Subcutaneous abdominal adipose tissue (tissue), 5 donors: ENCODE results near the gene DNAH14.
"Not testable (repeated sequence)": the region's sequence is repeated elsewhere in the genome, so short reads cannot be mapped to it uniquely, and the experiment has no call there.

Experiments used
- H3K27ac ChIP-seq: one replicate; pipeline ENCODE4 v1.7.0; 2013; ENCODE audit warnings: low read depth, mild to moderate bottlenecking, inconsistent platforms, low read length, moderate library complexity
- H3K27me3 ChIP-seq, 5 donors: one replicate each; pipeline ENCODE4 v1.7.0; 2013; ENCODE audit warnings: low read length in 5 of 5, inconsistent platforms in 1 of 5; ENCODE audit not compliant: control insufficient read depth in 5 of 5, insufficient read depth in 4 of 5
- H3K36me3 ChIP-seq, 5 donors: one replicate each; pipeline ENCODE4 v1.7.0; 2013; ENCODE audit warnings: low read length in 5 of 5; ENCODE audit not compliant: control insufficient read depth in 5 of 5, insufficient read depth in 5 of 5
- H3K4me1 ChIP-seq, 5 donors: one replicate each; pipeline ENCODE4 v1.7.0; 2013; ENCODE audit warnings: low read length in 5 of 5, mild to moderate bottlenecking in 3 of 5, moderate library complexity in 1 of 5; ENCODE audit not compliant: control insufficient read depth in 5 of 5, insufficient read depth in 5 of 5
- H3K4me3 ChIP-seq, 5 donors: one replicate each; pipeline ENCODE4 v1.7.0; 2013; ENCODE audit warnings: low read length in 5 of 5, low read depth in 1 of 5
- H3K9ac ChIP-seq, 5 donors: one replicate each; pipeline ENCODE4 v1.7.0; 2013; ENCODE audit warnings: low read length in 5 of 5, mild to moderate bottlenecking in 4 of 5, moderate library complexity in 3 of 5
- H3K9me3 ChIP-seq, 5 donors: one replicate each; pipeline ENCODE4 v1.7.0; 2013; ENCODE audit warnings: low read length in 5 of 5; ENCODE audit not compliant: control insufficient read depth in 5 of 5
- donor health status: healthy.
- donor health status: healthy.
- donor health status: healthy.
- donor health status: healthy.
- donor health status: healthy.

The DNAH14 gene

GRCh38 chr1:225257081-225257480 is 327.6 kb downstream of the DNAH14 start:
- Histone ChIP-seq H3K9ac (no peak overlapping the region), H3K4me3 (no peak overlapping the region), H3K27me3 (no peaks in the 10 kb centered on the region), H3K4me1 (no peaks in the 10 kb centered on the region), H3K36me3 (no peaks in the 10 kb centered on the region), H3K27ac (no peak overlapping the region), H3K9me3 (peaks cover 0 to 12% (median 3%) of the 10 kb centered on the region in 5 donors)

- Histone ChIP-seq H3K9ac (no peak overlapping the region), H3K36me3 (no peaks in the 10 kb centered on the region), H3K27ac (no peak overlapping the region), H3K27me3 (no peaks in the 10 kb centered on the region), H3K9me3 (peaks cover 0 to 12% (median 3%) of the 10 kb centered on the region in 5 donors), H3K4me1 (no peaks in the 10 kb centered on the region), H3K4me3 (no peak overlapping the region)
Measured at GRCh38 chr1:225258811-225259210, 329.3 kb downstream of the DNAH14 start.

- no peaks in the 10 kb centered on the region for H3K4me1 ChIP-seq
- H3K27me3 ChIP-seq = no peaks in the 10 kb centered on the region
- peaks cover 0 to 12% (median 3%) of the 10 kb centered on the region in 5 donors for H3K9me3 ChIP-seq
- no peak overlapping the region for H3K4me3 ChIP-seq
- no peaks in the 10 kb centered on the region for H3K36me3 ChIP-seq
- H3K9ac ChIP-seq = no peak overlapping the region
- no peak overlapping the region for H3K27ac ChIP-seq
Measured at GRCh38 chr1:225259542-225259941, 330.1 kb downstream of the DNAH14 start.

- Histone ChIP-seq H3K9me3 (peaks cover 0 to 12% (median 3%) of the 10 kb centered on the region in 5 donors), H3K4me1 (no peaks in the 10 kb centered on the region), H3K27ac (no peak overlapping the region), H3K36me3 (no peaks in the 10 kb centered on the region), H3K9ac (no peak overlapping the region), H3K4me3 (no peak overlapping the region), H3K27me3 (no peaks in the 10 kb centered on the region)
Measured at GRCh38 chr1:225260319-225260718, 330.8 kb downstream of the DNAH14 start.

GRCh38 chr1:225277445-225277844 is 348.0 kb downstream of the DNAH14 start:
- no peaks in the 10 kb centered on the region for H3K27me3 ChIP-seq
- no peaks in the 10 kb centered on the region for H3K4me1 ChIP-seq
- H3K36me3 ChIP-seq = no peaks in the 10 kb centered on the region
- H3K9me3 ChIP-seq = peaks cover 0 to 11% (median 10%) of the 10 kb centered on the region in 5 donors
- no peak overlapping the region for H3K9ac ChIP-seq
- H3K27ac ChIP-seq = no peak overlapping the region
- no peak overlapping the region for H3K4me3 ChIP-seq

- Histone ChIP-seq H3K4me3 (no peak overlapping the region), H3K36me3 (no peaks in the 10 kb centered on the region), H3K27me3 (no peaks in the 10 kb centered on the region), H3K4me1 (no peaks in the 10 kb centered on the region), H3K27ac (no peak overlapping the region), H3K9ac (no peak overlapping the region), H3K9me3 (peaks cover 0 to 12% (median 11%) of the 10 kb centered on the region in 5 donors)
Measured at GRCh38 chr1:225280563-225280962, 351.1 kb downstream of the DNAH14 start.

- H3K36me3 ChIP-seq = no peaks in the 10 kb centered on the region
- H3K27ac ChIP-seq = no peak overlapping the region
- peaks cover 0 to 17% (median 10%) of the 10 kb centered on the region in 5 donors for H3K9me3 ChIP-seq
- H3K4me1 ChIP-seq = no peaks in the 10 kb centered on the region
- H3K27me3 ChIP-seq = no peaks in the 10 kb centered on the region
- no peak overlapping the region for H3K4me3 ChIP-seq
- H3K9ac ChIP-seq = no peak overlapping the region
Measured at GRCh38 chr1:225290244-225290643, 360.8 kb downstream of the DNAH14 start.

GRCh38 chr1:225299624-225300023 is 370.1 kb downstream of the DNAH14 start:
- no peak overlapping the region for H3K4me3 ChIP-seq
- H3K27me3 ChIP-seq = no peaks in the 10 kb centered on the region
- no peaks in the 10 kb centered on the region for H3K4me1 ChIP-seq
- no peak overlapping the region for H3K9ac ChIP-seq
- no peak overlapping the region for H3K27ac ChIP-seq
- H3K9me3 ChIP-seq = peaks cover 2 to 17% (median 9%) of the 10 kb centered on the region in 5 donors
- no peaks in the 10 kb centered on the region for H3K36me3 ChIP-seq

GRCh38 chr1:225300381-225300780 is 370.9 kb downstream of the DNAH14 start:
- H3K36me3 ChIP-seq = no peaks in the 10 kb centered on the region
- H3K9ac ChIP-seq = no peak overlapping the region
- no peaks in the 10 kb centered on the region for H3K4me1 ChIP-seq
- H3K27me3 ChIP-seq = no peaks in the 10 kb centered on the region
- H3K9me3 ChIP-seq = peaks cover 2 to 17% (median 8%) of the 10 kb centered on the region in 5 donors
- no peak overlapping the region for H3K27ac ChIP-seq
- H3K4me3 ChIP-seq = no peak overlapping the region

GRCh38 chr1:225304996-225305395 is 375.5 kb downstream of the DNAH14 start:
- no peaks in the 10 kb centered on the region for H3K9me3 ChIP-seq
- no peaks in the 10 kb centered on the region for H3K36me3 ChIP-seq
- no peaks in the 10 kb centered on the region for H3K27me3 ChIP-seq
- H3K27ac ChIP-seq = no peak overlapping the region
- H3K9ac ChIP-seq = no peak overlapping the region
- H3K4me1 ChIP-seq = no peaks in the 10 kb centered on the region
- no peak overlapping the region for H3K4me3 ChIP-seq

GRCh38 chr1:225310544-225310943 is 381.1 kb downstream of the DNAH14 start:
- not testable (repeated sequence) for H3K9me3 ChIP-seq, H3K4me3 ChIP-seq, H3K27me3 ChIP-seq, H3K27ac ChIP-seq, H3K9ac ChIP-seq, H3K4me1 ChIP-seq, H3K36me3 ChIP-seq
